Prostate gland (tissue), 2 donors: ENCODE results near the gene PTPRG. TPM values are rescaled to one million over a fixed set of nuclear protein-coding genes. Genes with fewer than 3 reads are reported as not detected.

Source experiments
- DNase-seq: peaks from one replicate; pipeline ENCODE4 v3.0.0-alpha.2; 2019; ENCODE audit warnings: low spot score
- H3K27ac ChIP-seq, 2 donors: fragments of 200-600 bp; sonication (generic); 2 replicates each; pipeline ENCODE4 v1.5.1; 2017 to 2019
- H3K27me3 ChIP-seq: fragments of 200-600 bp; sonication (generic); replicated peaks from 2 replicates; pipeline ENCODE4 v1.5.1; 2019; ENCODE audit not compliant: insufficient read depth
- H3K36me3 ChIP-seq, 2 donors: fragments of 200-600 bp; sonication (generic); 1 replicate in 1 of 2; 2 replicates in 1 of 2; pipeline versions ENCODE4 v1.5.1 to v1.8.1; 2017 to 2019
- H3K4me1 ChIP-seq: fragments of 200-600 bp; sonication (generic); replicated peaks from 2 replicates; pipeline ENCODE4 v1.5.1; 2019
- H3K4me3 ChIP-seq, 2 donors: fragments of 200-600 bp; sonication (generic); 2 replicates each; pipeline ENCODE4 v1.5.1; 2017 to 2019
- H3K9me3 ChIP-seq: fragments of 200-600 bp; sonication (generic); 2 replicates; pipeline ENCODE4 v1.5.1; 2017
- CTCF ChIP-seq, 4 experiments: fragments of 200-600 bp in 2 of 4; fragments of 450-650 bp in 2 of 4; sonication (generic) in 2 of 4; IDR thresholded peaks; 1 replicate in 3 of 4; 2 replicates in 1 of 4; pipeline ENCODE4 v1.5.1; 2016 to 2019; ENCODE audit warnings: antibody characterized with exemption in 4 of 4, mild to moderate bottlenecking in 2 of 4, moderate library complexity in 2 of 4
- POLR2A ChIP-seq: fragments of 450-650 bp; IDR thresholded peaks from one replicate; pipeline ENCODE4 v1.6.1; 2016; ENCODE audit warnings: antibody characterized with exemption, mild to moderate bottlenecking
- POLR2AphosphoS5 ChIP-seq: sonication (generic); formaldehyde crosslinking; IDR thresholded peaks from one replicate; pipeline ENCODE4 v1.6.1; 2017; ENCODE audit warnings: antibody characterized with exemption
- WGBS: methylation state at CpG from one replicate; pipeline ENCODE4 v1.1.5; 2018; 5-methylcytosine and 5-hydroxymethylcytosine counted together
- intact Hi-C: fragments of 100-400 bp; cut with DNase I; formaldehyde crosslinking; loops from one replicate; pipeline ENCODE4 v1.14.2; 2022
- total RNA-seq, 2 donors: library from RNA; depleted of rRNA; stranded (reverse); fragments of >200 nt; gene quantifications; one replicate each; pipeline ENCODE4 v1.1.0, GENCODE V29; 2016

Gene PTPRG
- total RNA-seq, 2 donors from 2014 or later, result 22.0 to 78.6 TPM

DNA sequence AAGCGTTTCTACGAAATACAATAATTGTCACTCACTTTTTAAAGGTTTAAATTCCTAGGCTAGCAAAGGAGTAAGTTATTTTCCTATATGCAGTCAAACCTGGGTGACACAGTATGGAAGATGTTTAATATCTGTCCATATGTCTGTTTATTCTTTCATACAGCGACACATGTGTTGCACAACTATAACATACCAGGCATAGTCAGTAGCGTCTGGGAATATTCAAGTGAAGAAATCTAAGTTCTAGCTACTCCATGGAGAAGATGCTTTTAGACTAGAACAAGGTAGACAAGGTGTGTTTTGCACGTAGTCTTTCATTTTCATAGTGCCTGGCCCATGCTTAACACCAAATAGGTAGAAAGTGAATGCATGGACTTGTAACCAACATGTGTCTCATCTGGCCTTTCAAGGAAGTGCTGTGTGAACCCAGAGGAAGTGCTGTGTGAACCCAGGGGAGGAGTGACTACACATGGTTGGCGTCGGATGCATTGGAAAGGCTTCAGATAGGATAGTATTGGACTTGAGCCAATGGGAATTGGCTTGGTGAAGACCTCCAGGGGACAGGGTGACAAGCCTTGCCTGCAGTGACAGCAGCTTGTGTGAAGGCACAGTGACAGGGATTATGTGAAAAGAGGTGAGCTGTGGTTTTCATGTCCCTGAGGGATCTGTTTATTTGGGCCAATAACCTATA, 267.0 kb downstream of the PTPRG start:
- intact Hi-C loops, result no loop called here
- H3K9me3 ChIP-seq, result no peaks in the 10 kb centered on the region
- H3K36me3 ChIP-seq, result no peaks in the 10 kb centered on the region
- H3K27me3 ChIP-seq, result no peaks in the 10 kb centered on the region
- H3K4me3 ChIP-seq, result no peak overlapping the region
- no peaks in the 10 kb centered on the region for H3K4me1 ChIP-seq
- TF ChIP-seq POLR2A (no peak), CTCF (IDR thresholded peaks at IDR 0.05) (no peak), POLR2AphosphoS5 (no peak)
- no peak overlapping the region for H3K27ac ChIP-seq
- WGBS, result 91% methylated on average over 7 of the region's 7 CpGs
- no peak for DNase-seq

DNA sequence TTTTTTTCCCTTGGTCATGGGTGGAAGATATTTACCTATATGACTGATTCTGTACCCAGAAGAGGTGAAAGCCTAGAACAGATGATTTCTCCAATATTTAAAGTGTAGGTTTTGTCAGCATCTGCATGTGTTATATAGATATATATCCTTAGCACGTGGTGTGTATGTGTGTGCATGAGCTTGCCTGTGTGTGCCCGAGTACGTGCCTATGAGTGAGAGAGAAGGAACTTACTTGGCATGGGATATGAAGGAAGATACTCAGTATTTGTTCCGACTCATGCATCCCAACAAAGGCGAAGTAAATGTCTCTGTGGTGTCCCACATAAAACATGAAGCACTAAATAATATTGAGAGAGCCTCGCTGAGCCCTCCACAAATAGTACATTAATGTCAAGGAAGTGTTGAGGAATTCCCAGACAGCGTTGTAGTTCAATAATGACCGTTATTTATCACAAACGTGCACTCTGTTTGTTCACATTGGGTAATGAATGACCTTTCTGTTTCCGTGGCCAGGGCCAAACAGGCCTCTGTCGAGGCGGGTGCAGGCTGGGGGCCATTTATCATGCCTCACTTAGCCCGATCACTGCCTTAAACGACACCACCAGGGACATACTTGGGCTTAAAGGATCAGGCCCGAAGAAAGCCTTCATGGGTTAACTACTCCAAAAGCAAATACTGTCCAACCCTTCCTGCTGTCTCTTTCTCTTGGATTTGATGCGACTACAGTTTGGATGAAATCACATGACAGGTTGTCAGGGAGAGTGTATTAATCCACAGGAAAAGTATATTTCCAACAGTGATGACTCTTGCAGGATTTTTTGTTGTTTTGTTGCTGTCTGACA, 267.7 kb downstream of the PTPRG start:
- 68% methylated on average over 16 of the region's 16 CpGs for WGBS
- TF ChIP-seq POLR2AphosphoS5 (no peak), POLR2A (no peak), CTCF (IDR thresholded peaks at IDR 0.05) (no peak)
- no peak for DNase-seq
- Histone ChIP-seq H3K27me3 (no peaks in the 10 kb centered on the region), H3K9me3 (no peaks in the 10 kb centered on the region), H3K36me3 (no peaks in the 10 kb centered on the region), H3K4me3 (no peak overlapping the region), H3K27ac (no peak overlapping the region), H3K4me1 (no peaks in the 10 kb centered on the region)
- intact Hi-C loops, result no loop called here

DNA sequence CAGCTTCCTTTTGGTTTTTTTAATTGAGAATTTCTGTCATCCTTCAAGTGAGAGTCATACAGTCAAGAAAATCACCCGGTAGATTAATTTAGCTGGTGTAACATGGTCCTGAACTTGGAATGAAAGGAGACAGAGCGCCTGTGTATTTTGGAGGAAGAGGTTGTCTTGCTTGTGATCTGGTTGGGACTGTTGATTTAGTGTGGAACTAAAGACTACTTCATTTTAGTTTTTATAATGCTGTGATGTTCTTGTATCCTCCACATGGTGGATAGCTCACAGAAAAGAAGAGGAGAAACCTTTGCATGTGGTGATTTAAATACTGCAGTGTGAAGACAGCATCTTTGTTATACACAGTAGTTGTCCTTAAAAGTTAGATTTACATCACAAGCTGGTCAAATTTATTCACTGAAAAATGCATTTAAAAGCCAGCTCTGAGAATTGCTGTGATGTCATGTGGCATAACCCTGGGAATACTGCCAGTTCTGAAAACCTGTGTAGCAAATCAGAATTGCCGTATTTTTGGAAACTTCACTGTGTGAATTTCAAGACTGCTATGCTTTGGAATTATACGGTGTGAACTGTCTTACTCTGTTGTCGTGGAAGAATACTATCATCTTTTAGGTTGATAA, 268.5 kb downstream of the PTPRG start:
- no peaks in the 10 kb centered on the region for H3K9me3 ChIP-seq
- 60% methylated on average over 5 of the region's 5 CpGs for WGBS
- no peak for DNase-seq
- H3K27me3 ChIP-seq, result no peaks in the 10 kb centered on the region
- H3K4me3 ChIP-seq, result no peak overlapping the region
- H3K27ac ChIP-seq, result no peak overlapping the region
- TF ChIP-seq CTCF (IDR thresholded peaks at IDR 0.05) (no peak), POLR2AphosphoS5 (no peak), POLR2A (no peak)
- no peaks in the 10 kb centered on the region for H3K36me3 ChIP-seq
- H3K4me1 ChIP-seq, result no peaks in the 10 kb centered on the region
- intact Hi-C loops, result no loop called here

DNA sequence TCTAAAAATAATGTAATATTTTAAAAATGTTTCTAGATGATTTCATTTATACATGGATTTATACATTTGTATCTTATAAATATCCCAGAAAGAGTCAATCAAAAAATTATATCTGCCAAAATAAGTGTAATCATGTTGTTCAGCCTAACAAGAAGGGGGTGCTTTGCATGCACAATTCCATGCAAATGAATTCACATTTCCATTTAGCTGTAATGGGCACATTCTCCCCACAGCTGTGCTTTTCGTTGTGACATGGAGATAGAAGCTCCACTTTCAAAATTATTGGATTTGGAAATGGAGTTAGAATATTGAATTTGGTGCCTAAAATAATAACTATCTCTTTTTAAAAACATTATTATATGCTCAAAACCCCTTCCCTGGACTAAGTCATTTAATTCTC, 270.6 kb downstream of the PTPRG start:
- H3K4me3 ChIP-seq, result no peak overlapping the region
- intact Hi-C loops, result no loop called here
- H3K4me1 ChIP-seq, result no peaks in the 10 kb centered on the region
- no peaks in the 10 kb centered on the region for H3K27me3 ChIP-seq
- H3K27ac ChIP-seq, result no peak overlapping the region
- no peaks in the 10 kb centered on the region for H3K36me3 ChIP-seq
- no peak for TF ChIP-seq POLR2AphosphoS5
- no peak for TF ChIP-seq POLR2A
- no peak for TF ChIP-seq CTCF (IDR thresholded peaks at IDR 0.05)
- no peaks in the 10 kb centered on the region for H3K9me3 ChIP-seq
- 84% methylated on average over 1 of the region's 1 CpG for WGBS
- DNase-seq, result no peak
